Body of pancreas (tissue), 4 donors: Measurements from ENCODE around the gene FAM107B.

Experiments
- CTCF ChIP-seq, 7 experiments: fragments of 450-650 bp in 4 of 7; fragments of 200-600 bp in 3 of 7; sonication (generic) in 3 of 7; IDR thresholded peaks; one replicate each; pipeline ENCODE4 v1.5.1; 2016 to 2019; ENCODE audit warnings: antibody characterized with exemption in 7 of 7
- POLR2A ChIP-seq, 3 donors: fragments of 450-650 bp; IDR thresholded peaks; one replicate each; pipeline ENCODE4 v1.6.1; 2016; ENCODE audit warnings: antibody characterized with exemption in 3 of 3, mild to moderate bottlenecking in 2 of 3

GRCh38 chr10:14531974-14532373 is 242.7 kb downstream of the FAM107B start:
- TF ChIP-seq CTCF (IDR thresholded peaks at IDR 0.05) = no peak
- no peak for TF ChIP-seq POLR2A (IDR thresholded peaks at IDR 0.05)
